Stromal cell of bone marrow (primary cell): ENCODE results near the gene RWDD1.

Experiments
- DNase-seq: peaks from one replicate; pipeline ENCODE4 v3.0.0-alpha.2; 2012; ENCODE audit warnings: low read depth

Gene RWDD1

GRCh38 chr6:116570856-116571682 is at the start of gene RWDD1:
Gene RWDD1 (plus strand): TSS chr6:116571504. CDS start chr6:116571583, 79 bp downstream.
- DNase-seq: peak; percentile 99

GRCh38 chr6:116522896-116523295 is 48.4 kb upstream of the RWDD1 start:
- no peak for DNase-seq

- DNase-seq: no peak
These were observed 47.1 kb upstream of the RWDD1 start for GRCh38 chr6:116524236-116524635.

- no peak for DNase-seq
These were observed 43.2 kb upstream of the RWDD1 start for GRCh38 chr6:116528133-116528532.

GRCh38 chr6:116528780-116529179 is 42.5 kb upstream of the RWDD1 start:
- no peak for DNase-seq

GRCh38 chr6:116529466-116530290 is 41.6 kb upstream of the RWDD1 start:
- no peak for DNase-seq

- DNase-seq: no peak
These were observed 40.9 kb upstream of the RWDD1 start for GRCh38 chr6:116530436-116530835.

- DNase-seq: peak; percentile 62
These were observed 39.4 kb upstream of the RWDD1 start for GRCh38 chr6:116531675-116532570.

GRCh38 chr6:116533233-116533957 is 37.9 kb upstream of the RWDD1 start:
- no peak for DNase-seq

GRCh38 chr6:116535109-116535508 is 36.2 kb upstream of the RWDD1 start:
- no peak for DNase-seq

- DNase-seq: peak; percentile 40
These were observed 35.1 kb upstream of the RWDD1 start for GRCh38 chr6:116536216-116536621.

GRCh38 chr6:116542426-116542825 is 28.9 kb upstream of the RWDD1 start:
- DNase-seq: no peak

- no peak for DNase-seq
These were observed 28.2 kb upstream of the RWDD1 start for GRCh38 chr6:116543149-116543548.

- DNase-seq: no peak
These were observed 25.7 kb upstream of the RWDD1 start, which contains the start of gene TRAPPC3L for GRCh38 chr6:116545651-116546050. Gene TRAPPC3L (minus strand): TSS chr6:116545684. CDS start chr6:116545514, 170 bp downstream.

GRCh38 chr6:116547358-116547757 is 23.9 kb upstream of the RWDD1 start:
- no peak for DNase-seq

- no peak for DNase-seq
These were observed 20.5 kb upstream of the RWDD1 start for GRCh38 chr6:116550796-116551195.

GRCh38 chr6:116553451-116553850 is 17.9 kb upstream of the RWDD1 start, which contains the start of gene CALHM4:
Gene CALHM4 (plus strand): TSS chr6:116553751. CDS start chr6:116553794, 43 bp downstream.
- DNase-seq: no peak

GRCh38 chr6:116556065-116556464 is 15.2 kb upstream of the RWDD1 start:
- no peak for DNase-seq

- DNase-seq: no peak
These were observed 14.4 kb upstream of the RWDD1 start for GRCh38 chr6:116556814-116557415.

GRCh38 chr6:116557893-116558292 is 13.4 kb upstream of the RWDD1 start:
- peak; percentile 88 for DNase-seq

- DNase-seq: no peak
These were observed 11.2 kb upstream of the RWDD1 start for GRCh38 chr6:116560130-116560529.
